ENCODE data around the gene TIMP3. TPM values are rescaled to one million over a fixed set of nuclear protein-coding genes. Genes with fewer than 3 reads are reported as not detected.

The TIMP3 gene
- total RNA-seq, 1 donor from 2014 or later = 5.4 TPM

- DNase-seq (ENCODE audit: low read depth) = no peak
Observed at GRCh38 chr22:32882360-32882755, 80.9 kb downstream of the TIMP3 start.

- DNase-seq (ENCODE audit: low read depth) = no peak
Observed at GRCh38 chr22:32882774-32883530, 81.4 kb downstream of the TIMP3 start.

- no peak for DNase-seq (ENCODE audit: low read depth)
Observed at GRCh38 chr22:32887324-32887980, 85.9 kb downstream of the TIMP3 start.

GRCh38 chr22:32888976-32889375 lies 87.5 kb downstream of the TIMP3 start:
- DNase-seq (ENCODE audit: low read depth) = no peak

- DNase-seq (ENCODE audit: low read depth) = no peak
Observed at GRCh38 chr22:32896891-32897290, 95.4 kb downstream of the TIMP3 start.

- DNase-seq (ENCODE audit: low read depth) = peak; percentile 78
Observed at GRCh38 chr22:32897400-32897799, 95.9 kb downstream of the TIMP3 start.

- no peak for DNase-seq (ENCODE audit: low read depth)
Observed at GRCh38 chr22:32900886-32901635, 99.6 kb downstream of the TIMP3 start.

GRCh38 chr22:32901925-32902324 lies 100.4 kb downstream of the TIMP3 start:
- DNase-seq (ENCODE audit: low read depth) = no peak

GRCh38 chr22:32903507-32903906 lies 102.0 kb downstream of the TIMP3 start:
- no peak for DNase-seq (ENCODE audit: low read depth)

- peak; percentile 10 for DNase-seq (ENCODE audit: low read depth)
Observed at GRCh38 chr22:32904044-32904443, 102.5 kb downstream of the TIMP3 start.

GRCh38 chr22:32905400-32905799 lies 103.9 kb downstream of the TIMP3 start:
- DNase-seq (ENCODE audit: low read depth) = no peak

GRCh38 chr22:32909581-32910428 lies 108.3 kb downstream of the TIMP3 start:
- no peak for DNase-seq (ENCODE audit: low read depth)

GRCh38 chr22:32910429-32910772 lies 108.9 kb downstream of the TIMP3 start:
- DNase-seq (ENCODE audit: low read depth) = no peak

- DNase-seq (ENCODE audit: low read depth) = no peak
Observed at GRCh38 chr22:32911503-32911902, 110.0 kb downstream of the TIMP3 start.

Measured in renal cortical epithelial cell (primary cell).